GM23338 (cell line): Measurements from ENCODE around the gene ADGRF1. TPM values are rescaled to one million over a fixed set of nuclear protein-coding genes. Genes with fewer than 3 reads are reported as not detected.

ENCODE experiments used
- ATAC-seq: fragments of 200-7000 bp; cut with Tn5 transposase; 3 replicates; pipeline ENCODE4 v1.9.1; 2020
- DNase-seq: peaks from one replicate; pipeline ENCODE4 v3.0.0-alpha.2; 2015; ENCODE audit warnings: low spot score
- H2AFZ ChIP-seq: fragments of 200-600 bp; sonication (generic); 2 replicates; pipeline ENCODE4 v1.8.0; 2016; ENCODE audit warnings: antibody characterized with exemption, mild to moderate bottlenecking, moderate library complexity
- H3F3A ChIP-seq: fragments of 200-600 bp; sonication (generic); replicated peaks from 2 replicates; pipeline ENCODE4 v1.8.0; 2017; ENCODE audit warnings: antibody characterized with exemption, mixed run types, low read depth
- H3K27ac ChIP-seq: fragments of 200-600 bp; sonication (generic); 2 replicates; pipeline ENCODE4 v1.6.1; 2016; ENCODE audit warnings: low read depth
- H3K27me3 ChIP-seq: fragments of 200-600 bp; sonication (generic); 2 replicates; pipeline ENCODE4 v1.8.0; 2016; ENCODE audit warnings: mild to moderate bottlenecking, mixed run types, moderate library complexity; ENCODE audit not compliant: insufficient read depth
- H3K36me3 ChIP-seq: fragments of 200-600 bp; sonication (generic); 2 replicates; pipeline ENCODE4 v1.8.0; 2016; ENCODE audit warnings: mild to moderate bottlenecking; ENCODE audit not compliant: insufficient read depth
- H3K4me1 ChIP-seq: fragments of 200-600 bp; sonication (generic); 2 replicates; pipeline ENCODE4 v1.8.0; 2016; ENCODE audit warnings: mild to moderate bottlenecking, moderate library complexity; ENCODE audit not compliant: insufficient read depth
- H3K4me2 ChIP-seq: fragments of 200-600 bp; sonication (generic); 2 replicates; pipeline ENCODE4 v1.7.1; 2017; ENCODE audit warnings: mixed run types
- H3K4me3 ChIP-seq: fragments of 200-600 bp; sonication (generic); 2 replicates; pipeline ENCODE4 v1.6.1; 2016; ENCODE audit warnings: mixed run types
- H3K79me2 ChIP-seq: fragments of 200-600 bp; sonication (generic); replicated peaks from 2 replicates; pipeline ENCODE4 v1.8.0; 2017; ENCODE audit warnings: mild to moderate bottlenecking; ENCODE audit not compliant: insufficient read depth
- H3K9me2 ChIP-seq: fragments of 200-600 bp; sonication (generic); 2 replicates; pipeline ENCODE4 v1.8.0; 2017; ENCODE audit not compliant: insufficient read depth
- H4K20me1 ChIP-seq: fragments of 200-600 bp; sonication (generic); replicated peaks from 2 replicates; pipeline ENCODE4 v1.8.0; 2017; ENCODE audit warnings: mild to moderate bottlenecking; ENCODE audit not compliant: insufficient read depth
- H3K27ac Mint-ChIP-seq: 2 replicates; pipeline ENCODE4 v1.8.0; 2020; ENCODE audit warnings: inconsistent platforms, mild to moderate bottlenecking, moderate library complexity, mixed read lengths
- H3K27me3 Mint-ChIP-seq: 3 replicates; pipeline ENCODE4 v1.8.0; 2022; ENCODE audit warnings: low read depth, mild to moderate bottlenecking, moderate library complexity, mixed read lengths, inconsistent platforms; ENCODE audit not compliant: insufficient read depth, poor library complexity
- H3K36me3 Mint-ChIP-seq: 3 replicates; pipeline ENCODE4 v1.8.0; 2021; ENCODE audit warnings: low read depth, mild to moderate bottlenecking, inconsistent platforms, moderate library complexity, mixed read lengths
- H3K4me1 Mint-ChIP-seq: 3 replicates; pipeline ENCODE4 v1.8.0; 2020; ENCODE audit warnings: mild to moderate bottlenecking, inconsistent platforms, mixed read lengths
- H3K4me3 Mint-ChIP-seq: 3 replicates; pipeline ENCODE4 v1.8.0; 2021; ENCODE audit warnings: moderate library complexity, mild to moderate bottlenecking, inconsistent platforms, mixed read lengths
- H3K9me3 Mint-ChIP-seq: 3 replicates; pipeline ENCODE4 v1.8.0; 2020; ENCODE audit warnings: moderate library complexity, mild to moderate bottlenecking, inconsistent platforms, mixed read lengths
- EZH2phosphoT487 ChIP-seq: fragments of 200-600 bp; sonication (generic); IDR thresholded peaks from one replicate; pipeline ENCODE4 v1.8.1; 2018; ENCODE audit warnings: antibody characterized with exemption; ENCODE audit not compliant: unreplicated experiment
- JUNB ChIP-seq: IDR thresholded peaks from one replicate; pipeline ENCODE4 v1.6.1; 2016; ENCODE audit warnings: antibody characterized with exemption; ENCODE audit not compliant: unreplicated experiment
- NANOG ChIP-seq: IDR thresholded peaks from 2 replicates; pipeline ENCODE4 v1.6.1; 2016; ENCODE audit warnings: antibody characterized with exemption, borderline replicate concordance
- POLR2AphosphoS5 ChIP-seq: IDR thresholded peaks from 2 replicates; pipeline ENCODE4 v1.6.1; 2016; ENCODE audit warnings: antibody characterized with exemption, low read depth
- STAT1 ChIP-seq: IDR thresholded peaks from one replicate; pipeline ENCODE4 v1.6.1; 2016; ENCODE audit warnings: antibody characterized with exemption; ENCODE audit not compliant: unreplicated experiment
- ZNF114 ChIP-seq: fragments of 250-450 bp; sonication (Bioruptor Pico); IDR thresholded peaks from 2 replicates; pipeline ENCODE4 v1.5.0; 2020; ENCODE audit warnings: mild to moderate bottlenecking, moderate library complexity
- ZNF331 ChIP-seq: fragments of 250-450 bp; sonication (Bioruptor Pico); IDR thresholded peaks from 2 replicates; pipeline ENCODE4 v1.5.0; 2020; ENCODE audit warnings: low read depth, mild to moderate bottlenecking, moderate library complexity
- polyA plus RNA-seq: library from polyadenylated mRNA; unstranded; fragments of >200 nt; fragmentation: Nextera tagmentation; extraction: Ambion mirVana; gene quantifications from 2 replicates; pipeline ENCODE4 v1.2.1, GENCODE V29; 2016
- total RNA-seq: library from RNA; depleted of rRNA; stranded (reverse); fragments of >200 nt; shearing (Covaris generic); gene quantifications from 2 replicates; pipeline ENCODE4 v1.2.3, GENCODE V29; 2014
- TF ChIP-seq, protein P1 (sequence below): IDR thresholded peaks from one replicate; pipeline ENCODE4 v1.6.1; 2018; ENCODE audit warnings: antibody characterized with exemption; ENCODE audit not compliant: unreplicated experiment
- TF ChIP-seq, protein P2 (sequence below): IDR thresholded peaks from 2 replicates; pipeline ENCODE4 v1.6.1; 2016; ENCODE audit warnings: antibody characterized with exemption
- TF ChIP-seq, protein P3 (sequence below): fragments of 250-450 bp; sonication (Bioruptor Pico); IDR thresholded peaks from 2 replicates; pipeline ENCODE4 v1.5.0; 2020; ENCODE audit warnings: mild to moderate bottlenecking, moderate library complexity
- TF ChIP-seq, protein P4 (sequence below), 2 experiments: fragments of 200-600 bp in 1 of 2; sonication (generic) in 1 of 2; conservative IDR thresholded peaks; 2 replicates each; pipeline versions ENCODE4 v1.5.1 to v1.6.1; 2016 to 2017; ENCODE audit warnings: antibody characterized with exemption in 2 of 2, low read depth in 2 of 2, mild to moderate bottlenecking in 2 of 2, moderate library complexity in 1 of 2

Gene ADGRF1
- total and polyA plus RNA-seq, 2 experiments from 2014 or later: not detected

DNA sequence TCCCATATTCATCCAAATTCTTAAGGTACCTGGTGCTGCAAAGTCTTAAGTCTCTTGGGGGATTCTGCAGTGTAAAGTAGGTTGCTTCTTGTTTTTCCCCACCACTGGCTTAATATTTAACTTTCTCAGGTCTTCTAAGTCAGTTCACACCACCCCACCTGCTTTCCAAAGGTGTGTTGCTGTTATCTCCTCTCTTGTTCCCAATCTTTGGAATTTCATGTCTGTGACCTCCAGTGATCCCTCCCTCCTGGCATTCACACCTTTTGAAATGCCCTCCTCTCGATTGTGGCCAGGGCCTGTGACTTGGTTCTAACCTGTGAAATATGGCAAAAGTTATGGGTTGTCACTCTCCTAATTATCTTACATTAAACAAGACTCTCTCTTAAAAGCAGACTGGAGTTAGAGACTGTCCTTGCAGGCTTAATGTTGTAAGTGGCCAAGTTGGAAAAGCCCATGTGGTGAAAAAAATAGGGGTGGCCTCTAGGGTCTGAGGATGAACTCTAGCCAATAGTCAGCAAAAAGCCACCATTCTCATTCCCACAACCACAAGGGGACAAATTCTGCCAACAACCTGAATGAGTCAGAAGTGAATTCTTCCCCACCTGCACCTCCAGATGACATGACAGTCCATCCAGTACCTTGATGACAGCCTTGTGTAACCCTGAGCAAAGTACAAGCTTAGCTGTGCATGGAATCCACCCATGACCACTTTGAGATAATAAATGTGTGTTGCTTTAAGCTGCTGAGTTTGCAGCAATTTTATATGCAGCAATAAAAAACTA, 45.1 kb downstream of the ADGRF1 start:
- H2AFZ ChIP-seq: no peak overlapping the region
- TF ChIP-seq ZNF114 (no peak), STAT1 (no peak), ZNF331 (no peak), NANOG (no peak), POLR2AphosphoS5 (no peak), EZH2phosphoT487 (no peak), JUNB (no peak)
- TF ChIP-seq, protein P1, sequence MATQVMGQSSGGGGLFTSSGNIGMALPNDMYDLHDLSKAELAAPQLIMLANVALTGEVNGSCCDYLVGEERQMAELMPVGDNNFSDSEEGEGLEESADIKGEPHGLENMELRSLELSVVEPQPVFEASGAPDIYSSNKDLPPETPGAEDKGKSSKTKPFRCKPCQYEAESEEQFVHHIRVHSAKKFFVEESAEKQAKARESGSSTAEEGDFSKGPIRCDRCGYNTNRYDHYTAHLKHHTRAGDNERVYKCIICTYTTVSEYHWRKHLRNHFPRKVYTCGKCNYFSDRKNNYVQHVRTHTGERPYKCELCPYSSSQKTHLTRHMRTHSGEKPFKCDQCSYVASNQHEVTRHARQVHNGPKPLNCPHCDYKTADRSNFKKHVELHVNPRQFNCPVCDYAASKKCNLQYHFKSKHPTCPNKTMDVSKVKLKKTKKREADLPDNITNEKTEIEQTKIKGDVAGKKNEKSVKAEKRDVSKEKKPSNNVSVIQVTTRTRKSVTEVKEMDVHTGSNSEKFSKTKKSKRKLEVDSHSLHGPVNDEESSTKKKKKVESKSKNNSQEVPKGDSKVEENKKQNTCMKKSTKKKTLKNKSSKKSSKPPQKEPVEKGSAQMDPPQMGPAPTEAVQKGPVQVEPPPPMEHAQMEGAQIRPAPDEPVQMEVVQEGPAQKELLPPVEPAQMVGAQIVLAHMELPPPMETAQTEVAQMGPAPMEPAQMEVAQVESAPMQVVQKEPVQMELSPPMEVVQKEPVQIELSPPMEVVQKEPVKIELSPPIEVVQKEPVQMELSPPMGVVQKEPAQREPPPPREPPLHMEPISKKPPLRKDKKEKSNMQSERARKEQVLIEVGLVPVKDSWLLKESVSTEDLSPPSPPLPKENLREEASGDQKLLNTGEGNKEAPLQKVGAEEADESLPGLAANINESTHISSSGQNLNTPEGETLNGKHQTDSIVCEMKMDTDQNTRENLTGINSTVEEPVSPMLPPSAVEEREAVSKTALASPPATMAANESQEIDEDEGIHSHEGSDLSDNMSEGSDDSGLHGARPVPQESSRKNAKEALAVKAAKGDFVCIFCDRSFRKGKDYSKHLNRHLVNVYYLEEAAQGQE: no peak
- TF ChIP-seq, protein P2, sequence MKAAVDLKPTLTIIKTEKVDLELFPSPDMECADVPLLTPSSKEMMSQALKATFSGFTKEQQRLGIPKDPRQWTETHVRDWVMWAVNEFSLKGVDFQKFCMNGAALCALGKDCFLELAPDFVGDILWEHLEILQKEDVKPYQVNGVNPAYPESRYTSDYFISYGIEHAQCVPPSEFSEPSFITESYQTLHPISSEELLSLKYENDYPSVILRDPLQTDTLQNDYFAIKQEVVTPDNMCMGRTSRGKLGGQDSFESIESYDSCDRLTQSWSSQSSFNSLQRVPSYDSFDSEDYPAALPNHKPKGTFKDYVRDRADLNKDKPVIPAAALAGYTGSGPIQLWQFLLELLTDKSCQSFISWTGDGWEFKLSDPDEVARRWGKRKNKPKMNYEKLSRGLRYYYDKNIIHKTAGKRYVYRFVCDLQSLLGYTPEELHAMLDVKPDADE: no peak
- TF ChIP-seq, protein P3, sequence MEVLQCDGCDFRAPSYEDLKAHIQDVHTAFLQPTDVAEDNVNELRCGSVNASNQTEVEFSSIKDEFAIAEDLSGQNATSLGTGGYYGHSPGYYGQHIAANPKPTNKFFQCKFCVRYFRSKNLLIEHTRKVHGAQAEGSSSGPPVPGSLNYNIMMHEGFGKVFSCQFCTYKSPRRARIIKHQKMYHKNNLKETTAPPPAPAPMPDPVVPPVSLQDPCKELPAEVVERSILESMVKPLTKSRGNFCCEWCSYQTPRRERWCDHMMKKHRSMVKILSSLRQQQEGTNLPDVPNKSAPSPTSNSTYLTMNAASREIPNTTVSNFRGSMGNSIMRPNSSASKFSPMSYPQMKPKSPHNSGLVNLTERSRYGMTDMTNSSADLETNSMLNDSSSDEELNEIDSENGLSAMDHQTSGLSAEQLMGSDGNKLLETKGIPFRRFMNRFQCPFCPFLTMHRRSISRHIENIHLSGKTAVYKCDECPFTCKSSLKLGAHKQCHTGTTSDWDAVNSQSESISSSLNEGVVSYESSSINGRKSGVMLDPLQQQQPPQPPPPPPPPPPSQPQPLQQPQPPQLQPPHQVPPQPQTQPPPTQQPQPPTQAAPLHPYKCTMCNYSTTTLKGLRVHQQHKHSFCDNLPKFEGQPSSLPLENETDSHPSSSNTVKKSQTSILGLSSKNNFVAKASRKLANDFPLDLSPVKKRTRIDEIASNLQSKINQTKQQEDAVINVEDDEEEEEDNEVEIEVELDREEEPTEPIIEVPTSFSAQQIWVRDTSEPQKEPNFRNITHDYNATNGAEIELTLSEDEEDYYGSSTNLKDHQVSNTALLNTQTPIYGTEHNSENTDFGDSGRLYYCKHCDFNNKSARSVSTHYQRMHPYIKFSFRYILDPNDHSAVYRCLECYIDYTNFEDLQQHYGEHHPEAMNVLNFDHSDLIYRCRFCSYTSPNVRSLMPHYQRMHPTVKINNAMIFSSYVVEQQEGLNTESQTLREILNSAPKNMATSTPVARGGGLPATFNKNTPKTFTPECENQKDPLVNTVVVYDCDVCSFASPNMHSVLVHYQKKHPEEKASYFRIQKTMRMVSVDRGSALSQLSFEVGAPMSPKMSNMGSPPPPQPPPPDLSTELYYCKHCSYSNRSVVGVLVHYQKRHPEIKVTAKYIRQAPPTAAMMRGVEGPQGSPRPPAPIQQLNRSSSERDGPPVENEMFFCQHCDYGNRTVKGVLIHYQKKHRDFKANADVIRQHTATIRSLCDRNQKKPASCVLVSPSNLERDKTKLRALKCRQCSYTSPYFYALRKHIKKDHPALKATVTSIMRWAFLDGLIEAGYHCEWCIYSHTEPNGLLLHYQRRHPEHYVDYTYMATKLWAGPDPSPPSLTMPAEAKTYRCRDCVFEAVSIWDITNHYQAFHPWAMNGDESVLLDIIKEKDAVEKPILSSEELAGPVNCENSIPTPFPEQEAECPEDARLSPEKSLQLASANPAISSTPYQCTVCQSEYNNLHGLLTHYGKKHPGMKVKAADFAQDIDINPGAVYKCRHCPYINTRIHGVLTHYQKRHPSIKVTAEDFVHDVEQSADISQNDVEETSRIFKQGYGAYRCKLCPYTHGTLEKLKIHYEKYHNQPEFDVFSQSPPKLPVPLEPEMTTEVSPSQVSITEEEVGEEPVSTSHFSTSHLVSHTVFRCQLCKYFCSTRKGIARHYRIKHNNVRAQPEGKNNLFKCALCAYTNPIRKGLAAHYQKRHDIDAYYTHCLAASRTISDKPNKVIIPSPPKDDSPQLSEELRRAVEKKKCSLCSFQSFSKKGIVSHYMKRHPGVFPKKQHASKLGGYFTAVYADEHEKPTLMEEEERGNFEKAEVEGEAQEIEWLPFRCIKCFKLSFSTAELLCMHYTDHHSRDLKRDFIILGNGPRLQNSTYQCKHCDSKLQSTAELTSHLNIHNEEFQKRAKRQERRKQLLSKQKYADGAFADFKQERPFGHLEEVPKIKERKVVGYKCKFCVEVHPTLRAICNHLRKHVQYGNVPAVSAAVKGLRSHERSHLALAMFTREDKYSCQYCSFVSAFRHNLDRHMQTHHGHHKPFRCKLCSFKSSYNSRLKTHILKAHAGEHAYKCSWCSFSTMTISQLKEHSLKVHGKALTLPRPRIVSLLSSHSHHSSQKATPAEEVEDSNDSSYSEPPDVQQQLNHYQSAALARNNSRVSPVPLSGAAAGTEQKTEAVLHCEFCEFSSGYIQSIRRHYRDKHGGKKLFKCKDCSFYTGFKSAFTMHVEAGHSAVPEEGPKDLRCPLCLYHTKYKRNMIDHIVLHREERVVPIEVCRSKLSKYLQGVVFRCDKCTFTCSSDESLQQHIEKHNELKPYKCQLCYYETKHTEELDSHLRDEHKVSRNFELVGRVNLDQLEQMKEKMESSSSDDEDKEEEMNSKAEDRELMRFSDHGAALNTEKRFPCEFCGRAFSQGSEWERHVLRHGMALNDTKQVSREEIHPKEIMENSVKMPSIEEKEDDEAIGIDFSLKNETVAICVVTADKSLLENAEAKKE (CRISPR knock-in tag): no peak
- TF ChIP-seq, protein P4, sequence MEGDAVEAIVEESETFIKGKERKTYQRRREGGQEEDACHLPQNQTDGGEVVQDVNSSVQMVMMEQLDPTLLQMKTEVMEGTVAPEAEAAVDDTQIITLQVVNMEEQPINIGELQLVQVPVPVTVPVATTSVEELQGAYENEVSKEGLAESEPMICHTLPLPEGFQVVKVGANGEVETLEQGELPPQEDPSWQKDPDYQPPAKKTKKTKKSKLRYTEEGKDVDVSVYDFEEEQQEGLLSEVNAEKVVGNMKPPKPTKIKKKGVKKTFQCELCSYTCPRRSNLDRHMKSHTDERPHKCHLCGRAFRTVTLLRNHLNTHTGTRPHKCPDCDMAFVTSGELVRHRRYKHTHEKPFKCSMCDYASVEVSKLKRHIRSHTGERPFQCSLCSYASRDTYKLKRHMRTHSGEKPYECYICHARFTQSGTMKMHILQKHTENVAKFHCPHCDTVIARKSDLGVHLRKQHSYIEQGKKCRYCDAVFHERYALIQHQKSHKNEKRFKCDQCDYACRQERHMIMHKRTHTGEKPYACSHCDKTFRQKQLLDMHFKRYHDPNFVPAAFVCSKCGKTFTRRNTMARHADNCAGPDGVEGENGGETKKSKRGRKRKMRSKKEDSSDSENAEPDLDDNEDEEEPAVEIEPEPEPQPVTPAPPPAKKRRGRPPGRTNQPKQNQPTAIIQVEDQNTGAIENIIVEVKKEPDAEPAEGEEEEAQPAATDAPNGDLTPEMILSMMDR (conservative IDR thresholded peaks at IDR 0.05; ENCODE audit: low read depth in 2 of 2): no peak
- no peak overlapping the region for H3K4me2 ChIP-seq
- H3K27ac Mint-ChIP-seq: no peak overlapping the region
- H3K4me1 Mint-ChIP-seq: no peaks in the 10 kb centered on the region
- H3K4me3 ChIP-seq: no peak overlapping the region
- H3F3A ChIP-seq: no peaks in the 10 kb centered on the region
- H3K27me3 Mint-ChIP-seq: peaks cover 1% of the 10 kb centered on the region
- H3K36me3 Mint-ChIP-seq: no peaks in the 10 kb centered on the region
- no peaks in the 10 kb centered on the region for H3K79me2 ChIP-seq
- no peaks in the 10 kb centered on the region for H3K4me1 ChIP-seq
- no peak overlapping the region for H3K4me3 Mint-ChIP-seq
- no peak for ATAC-seq
- no peak overlapping the region for H3K27ac ChIP-seq
- 0 out of 2 replicates have a peak, but pooled peaks cover 7% of the 10 kb centered on the region for H3K9me2 ChIP-seq
- no peak for DNase-seq
- no peaks in the 10 kb centered on the region for H4K20me1 ChIP-seq
- H3K9me3 Mint-ChIP-seq: no peaks in the 10 kb centered on the region
- H3K27me3 ChIP-seq: no peaks in the 10 kb centered on the region
- H3K36me3 ChIP-seq: no peaks in the 10 kb centered on the region
